WTC11 (cell line): ENCODE measurements around the gene ATXN7L2. TPM values are rescaled to one million over a fixed set of nuclear protein-coding genes. Genes with fewer than 3 reads are reported as not detected.

Experiments used
- ATAC-seq: fragments of 200-7000 bp; cut with Tn5 transposase; 2 replicates; pipeline ENCODE4 v1.10.0; 2021; ENCODE audit warnings: mild to moderate bottlenecking, moderate library complexity
- CTCF ChIA-PET: fragments of 300-600 bp; sonication (Branson Sonifier 250); formaldehyde crosslinking; loops from one replicate; lab custom pipeline; 2021; ENCODE audit warnings: antibody characterized with exemption; lab: Charles Lee
- POLR2A ChIA-PET: fragments of 350-600 bp; sonication (Branson Sonifier 250); formaldehyde crosslinking; loops from one replicate; lab custom pipeline; 2021; ENCODE audit warnings: antibody characterized with exemption; lab: Charles Lee
- DNase-seq: peaks from one replicate; pipeline ENCODE4 v3.0.0; 2021; ENCODE audit warnings: low spot score
- H3K27ac Mint-ChIP-seq: 2 replicates; pipeline ENCODE4 v1.8.0; 2021; ENCODE audit warnings: mixed read lengths
- H3K27me3 Mint-ChIP-seq: 2 replicates; pipeline ENCODE4 v1.8.0; 2021; ENCODE audit warnings: low read depth, mild to moderate bottlenecking, moderate library complexity, mixed read lengths
- H3K36me3 Mint-ChIP-seq: 2 replicates; pipeline ENCODE4 v1.8.0; 2021; ENCODE audit warnings: mixed read lengths
- H3K4me1 Mint-ChIP-seq: 2 replicates; pipeline ENCODE4 v1.8.0; 2022; ENCODE audit warnings: mixed read lengths
- H3K4me3 Mint-ChIP-seq: 2 replicates; pipeline ENCODE4 v1.8.0; 2021; ENCODE audit warnings: mild to moderate bottlenecking, moderate library complexity, mixed read lengths
- H3K9me3 Mint-ChIP-seq: 2 replicates; pipeline ENCODE4 v1.8.0; 2021; ENCODE audit warnings: mixed read lengths
- CTCF ChIP-seq: fragments of 200-600 bp; IDR thresholded peaks from 2 replicates; pipeline ENCODE4 v1.8.0; 2022; ENCODE audit warnings: antibody characterized with exemption
- HMGA2 ChIP-seq: fragments of 250-450 bp; sonication (Bioruptor Pico); IDR thresholded peaks from 2 replicates; pipeline ENCODE4 v1.4.0; 2021; ENCODE audit warnings: mild to moderate bottlenecking, moderate library complexity
- JAZF1 ChIP-seq: fragments of 250-450 bp; sonication (Bioruptor Pico); IDR thresholded peaks from 2 replicates; pipeline ENCODE4 v1.9.0; 2021; ENCODE audit warnings: moderate library complexity, mild to moderate bottlenecking, inconsistent platforms
- NFYB ChIP-seq: sonication (generic); formaldehyde crosslinking; conservative IDR thresholded peaks from 2 replicates; pipeline ENCODE4 v1.8.0; 2022; ENCODE audit warnings: low read depth, missing genetic modification reagents
- PRRX2 ChIP-seq: fragments of 250-450 bp; sonication (Bioruptor Pico); IDR thresholded peaks from 2 replicates; pipeline ENCODE4 v1.8.0; 2021; ENCODE audit warnings: mild to moderate bottlenecking
- SOX15 ChIP-seq: fragments of 250-450 bp; sonication (Bioruptor Pico); IDR thresholded peaks from 2 replicates; pipeline ENCODE4 v1.9.0; 2021; ENCODE audit warnings: mild to moderate bottlenecking
- ZBTB21 ChIP-seq: sonication (generic); formaldehyde crosslinking; IDR thresholded peaks from 2 replicates; pipeline ENCODE4 v1.8.1; 2023; ENCODE audit warnings: mild to moderate bottlenecking, missing genetic modification reagents, borderline replicate concordance
- ZNF121 ChIP-seq: sonication (generic); formaldehyde crosslinking; IDR thresholded peaks from 2 replicates; pipeline ENCODE4 v1.8.0; 2023; ENCODE audit warnings: missing genetic modification reagents
- ZNF263 ChIP-seq: sonication (generic); formaldehyde crosslinking; IDR thresholded peaks from 2 replicates; pipeline ENCODE4 v1.8.1; 2022; ENCODE audit warnings: low read depth, mild to moderate bottlenecking, moderate library complexity, missing genetic modification reagents
- ZNF396 ChIP-seq: fragments of 250-450 bp; sonication (Bioruptor Pico); IDR thresholded peaks from 2 replicates; pipeline ENCODE4 v1.8.0; 2021; ENCODE audit warnings: mild to moderate bottlenecking, moderate library complexity, borderline replicate concordance
- ZNF532 ChIP-seq: fragments of 250-450 bp; sonication (Bioruptor Pico); IDR thresholded peaks from 2 replicates; pipeline ENCODE4 v1.9.0; 2021; ENCODE audit warnings: mild to moderate bottlenecking, borderline replicate concordance
- total RNA-seq: library from RNA; stranded (reverse); gene quantifications from 3 replicates; pipeline ENCODE4 v1.2.3, GENCODE V29; 2021
- TF ChIP-seq, protein P1 (sequence below): sonication (generic); formaldehyde crosslinking; conservative IDR thresholded peaks from 2 replicates; pipeline ENCODE4 v1.8.1; 2023; ENCODE audit warnings: mild to moderate bottlenecking, low read depth, missing genetic modification reagents, moderate library complexity
- TF ChIP-seq, protein P2 (sequence below): sonication (generic); formaldehyde crosslinking; IDR thresholded peaks from 2 replicates; pipeline ENCODE4 v1.8.1; 2023; ENCODE audit warnings: mild to moderate bottlenecking, missing genetic modification reagents
- TF ChIP-seq, protein P3 (sequence below): sonication (generic); formaldehyde crosslinking; IDR thresholded peaks from 2 replicates; pipeline ENCODE4 v1.8.0; 2022; ENCODE audit warnings: mild to moderate bottlenecking, missing genetic modification reagents

ATXN7L2 gene
- total RNA-seq, 1 experiment from 2014 or later: 11.1 TPM

GRCh38 chr1:109493227-109493626 lies 9.5 kb downstream of the ATXN7L2 start:
- CTCF ChIA-PET: interaction anchor here (0.5 to 13.8 kb wide), 15 partner anchors 10 to 230 kb away, joined by 3 to 740 read pairs (median 4); partner anchors contain the start of genes AMIGO1, ATXN7L2, GNAI3 and GPR61
- Mint-ChIP-seq H3K9me3 (no peaks in the 10 kb centered on the region), H3K27ac (no peak overlapping the region), H3K4me1 (peaks cover 17% of the 10 kb centered on the region), H3K4me3 (peak overlapping the region; percentile 90), H3K36me3 (no peaks in the 10 kb centered on the region; the same call in 1 of the 2 replicates), H3K27me3 (no peaks in the 10 kb centered on the region)
- POLR2A ChIA-PET: no interaction called here
- no peak for DNase-seq
- no peak for TF ChIP-seq CTCF
- no peak for TF ChIP-seq ZNF263 (CRISPR knock-in tag)
- TF ChIP-seq NFYB (CRISPR knock-in tag): no peak
- TF ChIP-seq SOX15 (CRISPR knock-in tag): no peak
- no peak for TF ChIP-seq ZNF532 (CRISPR knock-in tag)
- TF ChIP-seq JAZF1 (CRISPR knock-in tag): no peak
- TF ChIP-seq ZBTB21: no peak
- TF ChIP-seq HMGA2: no peak
- TF ChIP-seq PRRX2 (CRISPR knock-in tag): no peak
- TF ChIP-seq ZNF396 (CRISPR knock-in tag): no peak
- TF ChIP-seq, protein P1, sequence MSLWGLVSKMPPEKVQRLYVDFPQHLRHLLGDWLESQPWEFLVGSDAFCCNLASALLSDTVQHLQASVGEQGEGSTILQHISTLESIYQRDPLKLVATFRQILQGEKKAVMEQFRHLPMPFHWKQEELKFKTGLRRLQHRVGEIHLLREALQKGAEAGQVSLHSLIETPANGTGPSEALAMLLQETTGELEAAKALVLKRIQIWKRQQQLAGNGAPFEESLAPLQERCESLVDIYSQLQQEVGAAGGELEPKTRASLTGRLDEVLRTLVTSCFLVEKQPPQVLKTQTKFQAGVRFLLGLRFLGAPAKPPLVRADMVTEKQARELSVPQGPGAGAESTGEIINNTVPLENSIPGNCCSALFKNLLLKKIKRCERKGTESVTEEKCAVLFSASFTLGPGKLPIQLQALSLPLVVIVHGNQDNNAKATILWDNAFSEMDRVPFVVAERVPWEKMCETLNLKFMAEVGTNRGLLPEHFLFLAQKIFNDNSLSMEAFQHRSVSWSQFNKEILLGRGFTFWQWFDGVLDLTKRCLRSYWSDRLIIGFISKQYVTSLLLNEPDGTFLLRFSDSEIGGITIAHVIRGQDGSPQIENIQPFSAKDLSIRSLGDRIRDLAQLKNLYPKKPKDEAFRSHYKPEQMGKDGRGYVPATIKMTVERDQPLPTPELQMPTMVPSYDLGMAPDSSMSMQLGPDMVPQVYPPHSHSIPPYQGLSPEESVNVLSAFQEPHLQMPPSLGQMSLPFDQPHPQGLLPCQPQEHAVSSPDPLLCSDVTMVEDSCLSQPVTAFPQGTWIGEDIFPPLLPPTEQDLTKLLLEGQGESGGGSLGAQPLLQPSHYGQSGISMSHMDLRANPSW (CRISPR knock-in tag): no peak
- TF ChIP-seq, protein P2, sequence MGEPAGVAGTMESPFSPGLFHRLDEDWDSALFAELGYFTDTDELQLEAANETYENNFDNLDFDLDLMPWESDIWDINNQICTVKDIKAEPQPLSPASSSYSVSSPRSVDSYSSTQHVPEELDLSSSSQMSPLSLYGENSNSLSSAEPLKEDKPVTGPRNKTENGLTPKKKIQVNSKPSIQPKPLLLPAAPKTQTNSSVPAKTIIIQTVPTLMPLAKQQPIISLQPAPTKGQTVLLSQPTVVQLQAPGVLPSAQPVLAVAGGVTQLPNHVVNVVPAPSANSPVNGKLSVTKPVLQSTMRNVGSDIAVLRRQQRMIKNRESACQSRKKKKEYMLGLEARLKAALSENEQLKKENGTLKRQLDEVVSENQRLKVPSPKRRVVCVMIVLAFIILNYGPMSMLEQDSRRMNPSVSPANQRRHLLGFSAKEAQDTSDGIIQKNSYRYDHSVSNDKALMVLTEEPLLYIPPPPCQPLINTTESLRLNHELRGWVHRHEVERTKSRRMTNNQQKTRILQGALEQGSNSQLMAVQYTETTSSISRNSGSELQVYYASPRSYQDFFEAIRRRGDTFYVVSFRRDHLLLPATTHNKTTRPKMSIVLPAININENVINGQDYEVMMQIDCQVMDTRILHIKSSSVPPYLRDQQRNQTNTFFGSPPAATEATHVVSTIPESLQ (CRISPR knock-in tag): no peak
- TF ChIP-seq ZNF121 (CRISPR knock-in tag): no peak
- TF ChIP-seq, protein P3, sequence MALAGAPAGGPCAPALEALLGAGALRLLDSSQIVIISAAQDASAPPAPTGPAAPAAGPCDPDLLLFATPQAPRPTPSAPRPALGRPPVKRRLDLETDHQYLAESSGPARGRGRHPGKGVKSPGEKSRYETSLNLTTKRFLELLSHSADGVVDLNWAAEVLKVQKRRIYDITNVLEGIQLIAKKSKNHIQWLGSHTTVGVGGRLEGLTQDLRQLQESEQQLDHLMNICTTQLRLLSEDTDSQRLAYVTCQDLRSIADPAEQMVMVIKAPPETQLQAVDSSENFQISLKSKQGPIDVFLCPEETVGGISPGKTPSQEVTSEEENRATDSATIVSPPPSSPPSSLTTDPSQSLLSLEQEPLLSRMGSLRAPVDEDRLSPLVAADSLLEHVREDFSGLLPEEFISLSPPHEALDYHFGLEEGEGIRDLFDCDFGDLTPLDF: no peak
- ATAC-seq: no peak
